Measurements from ENCODE around the gene TECTB. TPM values are rescaled to one million over a fixed set of nuclear protein-coding genes. Genes with fewer than 3 reads are reported as not detected.

Gene TECTB
- total RNA-seq, 1 experiment from 2014 or later = not detected

Small RNA genes within 50 kb of the gene (small RNA-seq; reads per million reads assigned to genes)
- 0 reads per million in 2 experiments for gene MIR6715A

Other genes with a start within 250 kb of the TECTB start
- gene GPAM, start 99.6 kb upstream of the TECTB start, total RNA-seq (2014; rRNA removed; shearing (Covaris generic)) = 17.6 and 17.8 TPM in 2 replicates
- 0.11 and 0.26 TPM in 2 replicates for gene ACSL5, start 90.7 kb downstream of the TECTB start, total RNA-seq (2014; rRNA removed; shearing (Covaris generic))
- 31.2 TPM in 2 replicates for gene ZDHHC6, start 163.5 kb downstream of the TECTB start, total RNA-seq (2014; rRNA removed; shearing (Covaris generic))
- gene VTI1A, start 163.8 kb downstream of the TECTB start, total RNA-seq (2014; rRNA removed; shearing (Covaris generic)) = 42.1 and 52.4 TPM in 2 replicates